Measurements from ENCODE around the gene NPHP3.
"Not testable (repeated sequence)": the region's sequence is repeated elsewhere in the genome, so short reads cannot be mapped to it uniquely, and the experiment has no call there.

Gene NPHP3

DNA sequence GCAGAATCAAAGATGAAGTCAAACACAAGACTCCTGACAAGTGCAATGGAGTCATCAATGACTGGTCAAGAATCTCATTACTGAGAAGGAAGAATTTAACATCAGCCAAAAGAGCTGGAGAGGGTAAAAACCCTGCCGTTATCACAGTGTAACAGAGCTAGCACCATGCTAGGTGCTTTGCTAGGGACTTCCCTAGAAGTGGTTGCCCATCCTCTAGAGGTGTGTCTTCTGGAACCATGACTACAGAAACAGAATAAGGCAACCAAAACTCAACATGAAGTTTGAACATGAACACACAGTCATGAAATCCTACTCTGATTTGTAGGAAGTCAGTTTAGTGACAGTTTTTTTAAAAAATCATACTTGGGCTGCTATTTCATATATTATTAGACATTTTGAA lies 72.1 kb downstream of the NPHP3 start:
- no peak for DNase-seq (ENCODE audit: low read depth in 1 of 2, low spot score in 1 of 2)

DNA sequence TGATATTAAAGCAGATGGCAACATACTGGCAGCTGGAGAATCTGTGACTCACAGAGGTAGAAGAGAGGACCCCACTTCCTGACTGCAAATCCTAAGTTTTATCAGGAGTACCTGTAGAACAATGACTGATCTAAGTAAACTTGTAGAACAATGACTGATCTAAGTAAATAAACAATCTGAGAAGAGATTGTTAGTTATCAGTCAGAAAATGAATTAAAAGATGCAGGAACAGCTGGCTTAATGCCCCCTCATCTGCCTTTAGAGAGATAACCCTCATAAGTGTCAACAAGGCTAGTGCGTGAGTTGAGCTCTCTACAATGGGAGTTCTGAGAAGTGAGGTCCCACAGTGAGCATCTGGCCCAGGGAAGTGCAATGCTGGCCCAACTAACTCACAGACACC lies 77.2 kb downstream of the NPHP3 start:
- no peak for DNase-seq (ENCODE audit: low read depth in 1 of 2, low spot score in 1 of 2)

DNA sequence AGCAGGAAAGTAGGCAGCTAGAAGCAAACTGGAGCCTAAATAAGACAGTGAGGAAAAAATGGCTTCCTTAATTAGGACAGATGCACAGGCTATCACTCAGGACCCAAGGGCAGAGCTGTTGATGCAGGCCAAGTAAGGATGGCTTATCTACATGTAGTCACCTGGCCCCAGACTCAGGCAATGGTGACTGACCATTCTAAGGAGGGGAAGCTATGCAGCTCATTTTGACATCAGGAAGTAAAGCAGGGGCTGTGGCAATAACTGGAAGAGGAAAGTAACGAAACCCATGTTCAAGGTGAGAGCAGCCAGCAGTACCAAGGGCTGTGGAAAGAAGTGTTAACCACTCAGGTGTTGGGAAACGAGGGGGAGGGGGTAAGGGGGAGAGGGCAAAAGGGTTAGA lies 78.8 kb downstream of the NPHP3 start:
- DNase-seq (ENCODE audit: low read depth in 1 of 2, low spot score in 1 of 2), result no peak

DNA sequence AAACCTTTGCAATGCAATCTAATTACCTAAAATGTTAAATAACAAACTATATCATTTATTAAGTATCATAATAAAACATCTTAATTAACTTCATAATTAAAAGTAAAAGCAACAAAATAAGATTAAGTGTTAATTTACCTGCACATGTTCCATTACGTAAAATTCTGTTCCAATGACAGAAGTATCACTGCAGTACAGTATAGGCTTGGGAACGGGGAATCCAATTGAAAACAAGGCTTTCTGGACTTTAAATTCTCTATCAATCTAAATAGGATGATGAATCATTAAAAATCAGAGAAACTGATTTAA lies 79.7 kb downstream of the NPHP3 start:
- DNase-seq (ENCODE audit: low read depth in 1 of 2, low spot score in 1 of 2), result no peak

DNA sequence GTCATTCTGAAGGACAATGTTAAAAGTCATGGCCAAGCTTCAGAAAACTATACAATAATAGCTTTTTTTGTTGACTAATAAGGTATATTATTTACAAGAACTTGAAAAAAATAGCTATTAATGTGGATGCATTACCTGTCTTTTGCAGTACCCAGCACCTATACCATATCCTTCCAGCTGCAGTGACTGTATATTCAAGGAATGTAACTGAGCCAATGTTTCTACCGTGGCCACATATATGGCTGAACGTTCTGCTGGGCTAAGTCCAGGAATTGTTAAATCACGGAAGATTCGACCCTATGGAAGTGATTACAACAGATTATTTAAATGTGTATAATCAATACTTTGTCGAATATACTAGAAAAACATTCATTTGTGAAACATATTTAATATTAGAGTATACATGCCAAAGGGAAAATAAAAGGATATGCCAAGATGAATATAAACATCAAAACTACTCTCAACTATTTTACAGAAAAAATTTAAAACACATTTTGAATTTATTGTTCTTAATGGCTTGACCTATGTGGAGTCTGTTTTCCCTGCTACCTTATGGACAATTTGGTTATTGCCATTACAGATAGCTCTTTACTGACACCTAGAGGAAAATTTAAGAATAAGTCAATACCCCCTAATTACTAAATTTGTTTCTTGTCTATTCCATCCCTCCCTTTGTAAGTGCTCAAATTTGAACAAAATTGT lies 80.2 kb downstream of the NPHP3 start:
- no peak for DNase-seq (ENCODE audit: low read depth in 1 of 2, low spot score in 1 of 2)

DNA sequence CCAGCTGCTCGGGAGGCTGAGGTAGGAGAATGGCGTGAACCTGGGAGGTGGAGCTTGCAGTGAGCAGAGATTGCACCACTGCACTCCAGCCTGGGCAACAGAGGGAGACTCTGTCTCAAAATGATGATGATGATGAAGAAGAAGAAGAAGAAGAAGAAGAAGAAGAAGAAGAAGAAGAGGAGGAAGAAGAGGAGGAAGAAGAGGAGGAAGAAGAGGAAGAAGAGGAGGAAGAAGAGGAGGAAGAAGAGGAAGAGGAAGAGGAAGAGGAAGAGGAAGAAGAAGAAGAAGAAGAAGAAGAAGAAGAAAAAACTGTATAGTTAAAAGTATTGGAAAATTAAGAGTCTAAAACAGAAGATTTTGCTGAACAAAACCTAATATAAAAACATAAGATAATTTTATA lies 80.8 kb downstream of the NPHP3 start:
- not testable (repeated sequence) for DNase-seq (ENCODE audit: low read depth in 1 of 2, low spot score in 1 of 2)

DNA sequence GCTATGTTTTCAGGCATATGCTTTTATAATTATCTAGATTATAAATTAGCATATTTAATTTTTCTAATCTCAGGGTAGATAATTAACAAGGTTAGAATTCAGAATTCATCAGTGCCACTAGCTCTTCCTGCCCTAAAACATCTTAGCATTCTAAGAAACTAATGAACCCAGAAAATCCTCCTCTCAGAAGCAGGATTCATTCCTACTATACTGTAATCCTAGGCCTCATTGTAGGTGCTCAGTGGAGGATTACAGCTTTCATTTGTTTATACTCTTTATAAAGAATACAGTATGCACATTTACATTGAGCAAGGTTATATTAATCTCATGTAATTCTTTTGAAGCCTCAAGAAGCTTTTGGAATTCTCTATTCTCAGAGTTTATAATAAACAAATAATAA lies 83.5 kb downstream of the NPHP3 start:
- no peak for DNase-seq (ENCODE audit: low read depth in 1 of 2, low spot score in 1 of 2)

DNA sequence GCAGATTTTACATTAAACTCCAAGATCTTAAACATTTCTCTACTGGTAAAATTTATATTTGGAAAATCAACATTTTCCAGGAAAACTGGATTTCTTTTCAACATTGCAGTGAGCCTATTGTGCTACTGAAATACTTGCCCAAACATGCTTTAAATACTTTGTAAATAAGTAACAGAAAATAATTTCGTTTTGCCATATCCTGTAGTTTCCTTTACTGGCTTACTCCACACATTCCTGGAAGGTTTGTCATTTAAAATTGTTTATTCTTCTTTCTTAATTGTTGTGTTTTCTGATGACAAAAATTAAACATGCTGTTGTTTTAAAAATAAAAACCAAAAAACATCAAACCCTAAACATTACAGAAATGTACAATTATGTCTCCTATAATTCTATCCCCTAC lies 84.6 kb downstream of the NPHP3 start:
- DNase-seq (ENCODE audit: low read depth in 1 of 2, low spot score in 1 of 2), result no peak

DNA sequence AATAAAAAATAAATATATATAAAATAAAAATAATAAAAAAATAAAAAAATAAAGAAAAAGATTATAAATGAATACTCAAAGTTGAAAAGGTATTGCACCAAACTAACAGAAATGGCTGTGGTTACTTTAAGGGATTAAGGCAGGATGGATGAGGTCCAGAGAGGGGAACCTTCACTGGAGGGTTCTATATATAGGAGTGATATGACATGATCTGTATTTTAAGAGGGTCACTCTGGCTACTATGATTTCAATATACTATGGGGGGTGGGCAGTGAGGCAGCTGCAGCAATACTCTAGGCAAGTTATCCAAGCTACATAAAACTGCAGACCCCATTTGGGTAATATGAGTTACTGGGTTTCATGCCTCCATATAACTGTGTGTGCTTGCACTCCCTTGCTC lies 87.2 kb downstream of the NPHP3 start:
- no peak for DNase-seq (ENCODE audit: low read depth in 1 of 2, low spot score in 1 of 2)

All from activated CD4-positive, alpha-beta T cell treated with anti-CD3 and anti-CD28 coated beads, Interleukin-2, amount 50 U/mL, for 24 hours (primary cell).